ENCODE measurements around the gene TSPAN13. TPM values are rescaled to one million over a fixed set of nuclear protein-coding genes. Genes with fewer than 3 reads are reported as not detected.

TSPAN13 gene
- total and polyA plus RNA-seq, 2 of the 8 experiments (the other 6 are each of a cell fraction or from before 2014, with no cell fraction given) = 15.3 to 28.1 TPM

- Histone ChIP-seq H2AFZ (ENCODE audit: low read length) (no peak overlapping the region), H3K4me1 (replicated peaks in 1 of 4; ENCODE audit: control insufficient read depth in 3 of 4, insufficient read depth in 4 of 4, low read length in 3 of 4) (no peaks in the 10 kb centered on the region), H3K4ac (replicated peaks; ENCODE audit: insufficient read length, low read depth, low read length) (no peak overlapping the region), H2BK20ac (ENCODE audit: low read length) (no peak overlapping the region), H2AK5ac (ENCODE audit: low read depth, low read length) (no peak overlapping the region), H3K27me3 (replicated peaks in 1 of 4; ENCODE audit: control insufficient read depth in 3 of 4, extremely low read depth in 1 of 4, insufficient read depth in 3 of 4, low read length in 3 of 4) (no peaks in the 10 kb centered on the region), H3K56ac (replicated peaks; ENCODE audit: insufficient read length, low read depth, low read length) (no peak overlapping the region), H4K8ac (ENCODE audit: extremely low read depth, insufficient read depth, low read length) (no peak overlapping the region), H3K9me3 (ENCODE audit: insufficient read depth in 2 of 2, low read depth in 1 of 2, low read length in 1 of 2) (no peaks in the 10 kb centered on the region), H3K4me2 (ENCODE audit: insufficient read depth in 1 of 2, low read depth in 2 of 2, low read length in 2 of 2) (no peak overlapping the region), H3K79me2 (ENCODE audit: control insufficient read depth in 1 of 2, insufficient read depth in 2 of 2, low read length in 2 of 2) (no peaks in the 10 kb centered on the region), H3K79me1 (ENCODE audit: low read depth, low read length) (no peaks in the 10 kb centered on the region), H3K23me2 (ENCODE audit: low read depth, low read length) (no peaks in the 10 kb centered on the region), H3K14ac (ENCODE audit: insufficient read length) (no peak overlapping the region), H2BK120ac (replicated peaks; ENCODE audit: low read depth, low read length) (no peak overlapping the region), H3K4me3 (ENCODE audit: extremely low read depth in 1 of 4, insufficient read depth in 2 of 4, low read depth in 3 of 4, low read length in 4 of 4) (no peak overlapping the region), H4K20me1 (replicated peaks in 1 of 2; ENCODE audit: control insufficient read depth in 1 of 2, insufficient read depth in 2 of 2, low read length in 2 of 2) (no peaks in the 10 kb centered on the region), H2BK12ac (ENCODE audit: low read depth, low read length) (no peak overlapping the region), H3K36me3 (ENCODE audit: control insufficient read depth in 2 of 4, insufficient read depth in 4 of 4, low read length in 3 of 4) (no peaks in the 10 kb centered on the region), H3K18ac (ENCODE audit: extremely low read depth, low read length) (no peak overlapping the region), H2BK15ac (ENCODE audit: low read length) (no peak overlapping the region), H3K9ac (replicated peaks in 1 of 4; ENCODE audit: extremely low read depth in 1 of 4, low read depth in 3 of 4, low read length in 3 of 4) (no peak overlapping the region), H3K23ac (ENCODE audit: insufficient read length) (no peak overlapping the region), H4K91ac (replicated peaks; ENCODE audit: insufficient read length, low read length) (no peak overlapping the region), H4K5ac (ENCODE audit: insufficient read length, low read depth, low read length) (no peak overlapping the region), H2BK5ac (ENCODE audit: low read depth, low read length) (no peak overlapping the region), H3K27ac (ENCODE audit: low read depth, low read length) (no peak overlapping the region)
- WGBS, 2 experiments (ENCODE audit: extremely low coverage in 1 of 2, insufficient coverage in 1 of 2, insufficient read length in 1 of 2, insufficient replicate concordance in 2 of 2, low coverage in 1 of 2, low lambda C conversion rate in 2 of 2, missing lambda C conversion rate in 1 of 2) = 93% methylated on average over 3 of the region's 3 CpGs; no CpG with 5 or more reads in 1 of the 2 experiments
- TF ChIP-seq EZH2 (IDR thresholded peaks at IDR 0.05; ENCODE audit: low read depth, low read length, severe bottlenecking) (no peak), CTCF (IDR thresholded peaks at IDR 0.05; ENCODE audit: control extremely low read depth in 1 of 3, insufficient read depth in 1 of 3, low read depth in 1 of 3, low read length in 3 of 3) (no peak), KDM5A (IDR thresholded peaks at IDR 0.05; ENCODE audit: low read length) (no peak), EP300 (IDR thresholded peaks at IDR 0.05; ENCODE audit: borderline replicate concordance in 1 of 2, low read depth in 2 of 2, low read length in 2 of 2) (no peak), CREB1 (IDR thresholded peaks at IDR 0.05) (no peak), SP2 (IDR thresholded peaks at IDR 0.05; ENCODE audit: low read length) (no peak), HDAC2 (IDR thresholded peaks at IDR 0.05; ENCODE audit: borderline replicate concordance in 1 of 2, low read depth in 2 of 2, low read length in 2 of 2) (no peak), TBP (IDR thresholded peaks at IDR 0.05; ENCODE audit: low read depth, low read length) (no peak)
- FAIRE-seq (no peak), DNase-seq (ENCODE audit: low read depth in 1 of 2, low spot score in 2 of 2) (no peak)
- ChIA-PET POLR2A (ENCODE audit: partially characterized antibody) (no interaction called here), CTCF (ENCODE audit: partially characterized antibody) (interaction anchor here (0.8 to 1.5 kb wide), 2 partner anchors 23 to 154 kb away, joined by 3 to 4 read pairs; no protein-coding TSS in a partner anchor)
Measured at GRCh38 chr7:16718111-16718656, 35.4 kb upstream of the TSPAN13 start.
